ENCODE results near the gene FAM13A.
"Not testable (repeated sequence)": the region's sequence is repeated elsewhere in the genome, so short reads cannot be mapped to it uniquely, and the experiment has no call there.

The FAM13A gene

DNA sequence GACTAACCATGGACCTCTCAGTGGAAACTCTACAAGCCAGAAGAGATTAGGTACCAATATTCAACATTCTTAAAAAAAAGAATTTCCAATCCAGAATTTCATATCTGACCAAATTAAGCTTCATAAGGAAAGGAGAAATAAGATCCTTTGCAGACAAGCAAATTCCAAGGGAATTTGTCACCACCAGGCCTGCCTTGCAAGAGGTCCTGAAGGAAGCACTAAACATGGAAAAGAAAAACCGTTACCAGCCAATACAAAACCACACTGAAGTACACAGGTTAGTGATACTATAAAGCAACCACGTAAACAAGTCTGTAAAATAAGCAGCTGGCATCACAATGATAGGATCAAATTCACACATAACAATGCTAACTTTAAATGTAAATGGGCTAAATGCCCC, 156.6 kb downstream of the FAM13A start:
- no peak for DNase-seq (ENCODE audit: low read depth in 2 of 2)

DNA sequence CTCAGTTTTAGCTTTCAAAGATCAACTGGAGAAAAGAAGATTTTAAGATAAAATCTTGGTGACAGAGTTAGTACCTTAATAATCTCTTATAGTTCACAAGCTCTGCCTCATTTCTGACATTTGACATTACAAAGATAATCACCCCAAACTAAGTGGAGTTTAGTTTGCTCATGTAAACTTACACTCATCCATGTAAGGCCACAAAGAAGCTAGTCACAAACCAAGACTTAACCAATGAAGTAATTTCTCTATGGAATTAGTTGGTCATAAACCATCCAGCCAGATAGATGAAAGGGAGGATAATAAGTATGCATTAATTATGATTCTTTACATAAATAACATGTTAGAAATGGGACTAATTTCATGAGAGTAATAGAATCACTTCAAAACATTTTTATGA, 159.2 kb downstream of the FAM13A start:
- no peak for DNase-seq (ENCODE audit: low read depth in 2 of 2)

DNA sequence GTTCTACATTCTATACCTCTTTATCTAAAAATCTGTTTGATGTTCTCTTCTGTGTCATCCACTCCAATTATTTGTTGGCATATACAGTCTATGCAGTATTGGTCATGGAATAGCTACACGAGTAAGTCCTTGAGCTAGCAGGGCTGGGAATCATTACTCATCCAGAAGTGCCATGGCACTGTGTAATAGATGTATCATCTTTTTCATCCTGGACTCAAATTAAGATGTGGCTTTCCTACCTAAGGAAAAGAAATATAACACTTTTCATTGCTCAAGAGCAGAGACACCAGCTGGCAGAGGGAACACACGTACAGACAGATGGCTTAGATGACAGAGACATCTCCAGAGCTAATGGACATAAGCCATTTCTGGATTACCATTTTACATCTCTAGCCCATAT, 159.8 kb downstream of the FAM13A start:
- DNase-seq (ENCODE audit: low read depth in 2 of 2): no peak

DNA sequence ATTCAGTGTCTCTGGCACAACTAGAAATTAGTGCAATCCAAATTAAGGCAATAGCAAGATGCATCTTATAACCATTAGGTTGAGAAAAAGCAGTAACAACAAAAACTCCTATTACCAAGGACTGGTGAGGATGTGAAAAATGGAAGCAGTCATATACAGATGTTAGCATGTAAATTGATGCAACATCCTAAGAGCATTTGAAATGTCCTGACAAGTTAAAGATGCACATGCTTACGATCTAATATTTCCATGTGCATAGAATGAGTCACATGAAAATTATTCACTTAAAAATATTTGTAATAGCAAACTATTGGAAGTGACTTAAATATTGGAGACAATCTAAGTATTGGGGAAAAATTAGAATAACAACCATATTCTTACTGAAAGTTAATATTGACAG, 163.0 kb downstream of the FAM13A start:
- DNase-seq (ENCODE audit: low read depth in 2 of 2): no peak

DNA sequence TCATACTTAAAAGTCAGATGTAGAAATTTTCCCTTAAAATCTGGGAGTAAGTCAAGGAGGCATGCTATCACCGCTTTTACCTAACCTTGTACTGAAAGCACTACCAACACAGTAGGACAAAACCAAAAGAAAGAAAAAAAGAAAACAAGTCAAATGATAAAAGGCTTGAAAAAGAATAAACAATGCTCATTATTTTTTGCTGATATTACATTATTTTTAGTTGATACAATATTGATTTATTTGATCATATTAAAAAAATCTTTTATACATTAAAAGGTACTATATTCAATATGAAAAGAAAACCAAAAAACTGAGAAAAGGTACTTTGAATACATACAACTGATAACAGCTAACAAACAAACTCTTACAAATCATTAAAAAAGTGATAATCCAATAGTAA, 164.3 kb downstream of the FAM13A start:
- DNase-seq (ENCODE audit: low read depth in 2 of 2): no peak

DNA sequence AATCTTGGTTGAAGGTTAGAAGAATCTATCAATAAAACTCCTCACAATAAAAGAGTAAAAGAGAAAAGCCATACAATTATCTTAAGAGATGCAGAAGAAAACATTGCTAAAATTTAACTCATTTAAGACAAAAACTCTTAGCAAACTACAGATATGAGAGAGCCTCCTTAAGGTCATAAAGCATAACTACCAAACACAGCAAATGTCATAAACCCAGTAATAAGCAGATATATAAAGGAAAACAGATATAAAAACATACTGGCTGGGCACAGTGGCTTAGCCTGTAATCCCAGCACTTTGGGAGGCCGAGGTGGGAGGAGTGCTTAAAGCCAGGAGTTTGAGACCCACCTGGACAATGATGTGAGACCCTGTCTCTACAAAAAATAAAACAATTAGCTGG, 165.3 kb downstream of the FAM13A start:
- no peak for DNase-seq (ENCODE audit: low read depth in 2 of 2)

DNA sequence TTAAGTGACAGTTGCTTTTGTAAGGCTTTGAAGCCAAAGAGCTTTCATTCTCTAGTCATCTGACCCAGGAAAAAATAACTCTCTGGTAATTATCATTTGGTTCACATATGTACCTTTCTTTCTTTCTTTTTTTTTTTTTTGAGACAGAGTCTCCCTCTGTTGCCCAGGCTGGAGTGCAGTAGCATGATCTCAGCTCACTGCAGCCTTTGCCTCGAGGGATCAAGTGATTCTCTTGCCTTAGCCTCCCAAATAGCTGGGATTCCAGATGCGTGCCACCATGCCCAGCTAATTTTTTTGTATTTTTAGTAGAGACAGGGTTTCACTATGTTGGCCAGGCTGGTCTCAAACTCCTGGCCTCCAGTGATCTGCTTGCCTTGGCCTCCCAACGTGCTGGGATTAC, 169.6 kb downstream of the FAM13A start:
- DNase-seq (ENCODE audit: low read depth in 2 of 2): not testable (repeated sequence)

DNA sequence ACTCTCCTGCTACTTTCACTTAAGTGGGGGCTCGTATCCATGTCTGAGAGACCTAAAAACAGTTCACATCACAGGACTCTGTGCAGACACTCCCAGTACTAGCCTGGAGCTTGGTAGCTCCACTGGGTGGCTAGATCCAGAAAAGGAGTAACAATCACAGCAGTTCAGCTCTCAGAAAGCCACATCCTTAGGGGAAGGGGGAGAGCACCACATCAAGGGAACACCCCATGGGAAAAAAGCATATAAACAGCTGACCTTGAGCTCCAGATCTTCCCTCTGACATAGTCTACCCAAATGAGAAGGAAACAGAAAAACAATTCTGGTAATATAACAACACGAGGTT, 175.8 kb downstream of the FAM13A start:
- DNase-seq (ENCODE audit: low read depth in 2 of 2): no peak

DNA sequence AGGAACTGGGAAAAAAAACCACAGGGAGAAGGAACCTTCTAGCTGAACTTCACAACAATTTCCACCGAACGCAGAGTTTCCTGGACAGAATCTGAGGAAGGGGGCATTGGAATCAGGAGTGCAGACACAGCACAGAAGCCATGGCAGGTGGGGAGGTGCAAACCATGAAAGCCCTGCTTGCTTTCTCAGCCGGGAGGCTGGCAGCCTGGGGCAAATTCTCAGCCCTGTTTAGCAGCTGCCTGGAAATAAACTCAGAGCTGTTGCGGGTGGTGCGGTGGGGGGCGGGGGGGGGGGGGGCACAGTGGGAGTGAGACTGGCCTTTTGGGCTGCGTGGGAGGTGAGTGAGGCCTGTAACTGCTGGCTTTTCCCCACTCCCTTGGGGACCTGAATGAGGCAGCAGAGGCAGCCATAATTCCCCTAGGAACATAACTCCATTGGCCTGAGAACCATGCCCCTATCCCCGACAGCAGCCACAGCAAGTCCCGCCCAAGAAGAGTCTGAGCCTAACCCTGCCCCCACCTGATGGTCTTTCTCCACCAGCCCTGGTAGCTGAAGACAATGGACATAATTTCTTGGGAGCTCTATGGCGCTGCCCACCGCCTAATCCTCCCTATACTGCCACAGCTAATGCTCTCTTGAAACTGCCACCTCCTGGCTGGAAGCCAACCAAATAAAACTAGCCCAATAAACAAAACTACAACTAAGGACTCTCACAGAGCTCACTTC, 176.3 kb downstream of the FAM13A start:
- DNase-seq (ENCODE audit: low read depth in 2 of 2): no peak

DNA sequence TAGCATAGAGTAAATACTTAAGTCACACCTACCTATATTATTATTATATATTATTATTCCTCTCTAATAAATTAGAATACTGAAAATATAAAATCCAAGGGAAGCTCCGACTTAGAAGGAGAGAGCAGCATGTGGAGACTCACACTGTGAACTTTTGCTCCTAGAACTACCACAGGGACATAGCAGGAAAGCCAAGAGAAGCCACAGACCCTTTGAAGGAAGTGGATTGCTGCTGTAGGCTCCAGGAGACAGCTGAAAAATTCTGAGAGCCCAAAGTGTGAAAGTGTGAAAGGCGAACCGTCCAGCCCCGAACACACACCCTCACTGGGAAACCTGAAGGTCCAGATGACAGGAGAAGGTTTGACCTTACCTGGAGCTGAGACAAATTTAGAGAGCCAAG, 177.0 kb downstream of the FAM13A start:
- no peak for DNase-seq (ENCODE audit: low read depth in 2 of 2)

DNA sequence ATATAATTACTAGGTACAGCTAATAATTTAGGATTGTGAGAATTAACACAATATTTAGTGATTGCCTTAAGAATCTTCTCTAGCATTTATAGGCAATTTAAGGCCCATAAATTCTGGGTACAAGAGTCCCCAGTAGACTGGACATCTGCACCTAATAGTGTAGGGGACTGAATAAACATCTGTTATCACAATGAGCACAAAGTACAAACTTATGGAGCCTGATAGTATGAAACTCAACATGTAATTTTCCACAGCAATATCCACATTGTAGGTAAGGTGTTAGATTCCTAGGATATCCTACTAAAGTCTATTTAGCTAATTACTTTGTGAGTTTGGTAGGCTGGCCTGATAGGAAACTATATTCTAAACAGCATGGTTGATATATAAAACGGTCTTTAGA, 178.3 kb downstream of the FAM13A start:
- DNase-seq (ENCODE audit: low read depth in 2 of 2): no peak

DNA sequence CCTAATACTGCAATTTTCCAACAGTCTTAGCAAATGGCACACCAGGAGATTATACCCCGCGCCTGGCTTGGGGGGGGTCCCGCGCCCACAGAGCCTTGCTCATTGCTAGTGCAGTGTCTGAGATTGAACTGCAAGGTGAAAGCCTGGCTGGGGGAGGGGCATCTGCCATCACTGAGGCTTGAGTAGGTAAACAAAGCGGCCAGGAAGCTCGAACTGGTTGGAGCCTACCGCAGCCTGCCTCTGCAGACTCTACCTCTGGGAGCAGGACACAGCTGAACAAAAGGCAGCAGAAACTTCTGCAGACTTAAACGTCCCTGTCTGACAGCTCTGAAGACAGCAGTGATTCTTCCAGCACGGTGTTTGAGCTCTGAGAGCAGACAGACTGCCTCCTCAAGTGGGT, 186.6 kb downstream of the FAM13A start:
- no peak for DNase-seq (ENCODE audit: low read depth in 2 of 2)

DNA sequence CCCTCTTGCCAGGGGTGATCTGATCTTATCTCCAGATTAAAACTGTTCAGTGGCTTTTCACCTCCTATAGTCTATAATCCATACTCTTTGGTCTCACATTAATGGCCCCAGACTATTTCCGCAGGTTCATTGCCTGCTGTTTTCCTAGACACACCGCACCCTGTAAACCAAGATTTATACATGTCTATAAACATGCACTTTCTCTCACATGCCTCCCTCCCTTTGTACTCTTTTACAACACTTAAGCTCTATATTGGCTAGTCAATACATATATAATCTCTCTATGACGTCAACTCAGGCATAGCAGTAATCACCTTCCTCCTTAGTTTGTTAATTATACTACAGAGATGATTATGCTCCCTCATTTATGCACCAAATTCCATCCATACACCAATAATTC, 188.5 kb downstream of the FAM13A start:
- DNase-seq (ENCODE audit: low read depth in 2 of 2): no peak

DNA sequence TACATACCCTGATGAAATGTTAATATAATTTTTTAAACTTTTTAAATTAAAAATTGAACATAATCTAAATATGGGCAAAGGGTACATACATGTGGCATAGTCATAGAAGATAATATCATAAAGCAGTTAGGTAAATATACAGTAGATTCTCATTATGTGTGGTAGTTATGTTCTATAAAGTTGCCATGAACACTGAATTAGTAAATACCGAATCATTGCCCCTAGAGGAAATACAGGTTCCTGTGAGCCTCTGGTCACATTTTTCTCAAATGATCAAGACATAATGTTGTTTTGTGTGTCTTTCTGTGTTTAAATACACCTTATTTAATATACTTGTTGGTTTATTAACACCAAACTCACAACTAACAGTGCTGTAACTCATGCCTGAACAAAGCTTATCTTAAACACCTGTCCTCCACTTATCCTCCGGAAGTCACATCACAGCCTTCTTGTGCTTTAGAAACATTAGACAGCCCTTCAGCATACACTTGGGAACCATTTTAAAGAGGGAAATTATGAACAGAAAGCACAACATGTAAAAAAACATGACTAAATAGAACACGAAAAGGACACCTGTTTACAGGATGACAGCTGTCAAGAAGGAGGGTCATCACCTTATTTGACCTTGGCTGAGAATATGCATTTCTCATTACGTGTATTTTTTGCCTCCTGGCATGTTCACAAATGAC, 190.0 kb downstream of the FAM13A start:
- no peak for DNase-seq (ENCODE audit: low read depth in 2 of 2)

DNA sequence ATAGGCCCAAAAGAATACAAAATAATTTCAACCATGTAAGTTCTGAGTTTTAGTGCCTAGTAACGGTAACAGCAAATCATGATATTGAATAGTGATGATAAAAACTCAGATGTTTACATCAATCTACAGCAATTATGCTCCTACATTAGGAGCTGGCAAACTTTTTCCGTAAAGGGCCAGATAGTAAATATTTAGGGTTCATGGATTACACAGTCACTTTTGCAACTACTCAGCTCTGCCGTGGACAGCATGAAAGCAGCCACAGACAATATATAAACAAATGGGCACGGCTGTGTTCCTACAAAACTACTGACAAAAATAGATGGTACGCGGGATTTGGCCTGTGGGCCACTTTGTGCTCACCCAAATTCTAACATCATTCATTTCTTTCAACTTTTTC, 191.5 kb downstream of the FAM13A start:
- DNase-seq (ENCODE audit: low read depth in 2 of 2): no peak

DNA sequence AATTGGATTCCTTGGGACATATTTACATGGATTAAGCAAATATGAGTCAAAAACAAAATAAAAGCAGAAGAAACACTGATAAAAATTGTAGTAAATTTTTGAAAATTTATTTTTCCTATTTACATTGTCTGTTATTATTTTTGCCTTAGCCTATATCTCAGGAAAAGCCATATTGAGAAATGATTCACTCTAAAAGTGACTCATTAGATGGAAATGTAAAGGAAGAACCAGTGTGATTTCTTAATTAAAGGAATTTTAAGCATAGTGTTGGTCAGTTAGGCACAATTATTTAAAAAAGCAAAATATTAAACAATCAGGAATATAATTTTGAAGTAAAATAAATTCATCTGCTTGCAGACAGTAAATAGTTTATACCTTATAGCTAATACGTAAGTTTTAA, 191.9 kb downstream of the FAM13A start:
- DNase-seq (ENCODE audit: low read depth in 2 of 2): no peak

DNA sequence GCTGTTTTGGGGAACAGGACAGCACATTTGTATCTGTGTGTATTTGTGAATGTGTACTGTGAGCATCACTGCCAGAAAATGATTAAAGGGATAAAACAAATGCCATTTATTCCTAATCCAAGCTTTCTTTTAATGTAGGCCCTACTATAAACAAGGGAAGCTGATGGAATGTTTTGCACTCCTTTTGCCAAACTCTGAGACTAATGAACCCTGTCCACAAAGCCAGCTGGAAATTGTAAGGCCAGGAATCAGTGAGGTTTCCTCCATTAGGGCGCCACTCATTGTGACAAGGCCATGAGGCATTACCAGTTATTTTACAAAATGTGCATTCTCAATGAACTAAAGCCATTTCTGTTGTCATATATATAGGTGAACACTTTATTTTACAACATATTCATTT, 196.4 kb downstream of the FAM13A start:
- no peak for DNase-seq (ENCODE audit: low read depth in 2 of 2)

DNA sequence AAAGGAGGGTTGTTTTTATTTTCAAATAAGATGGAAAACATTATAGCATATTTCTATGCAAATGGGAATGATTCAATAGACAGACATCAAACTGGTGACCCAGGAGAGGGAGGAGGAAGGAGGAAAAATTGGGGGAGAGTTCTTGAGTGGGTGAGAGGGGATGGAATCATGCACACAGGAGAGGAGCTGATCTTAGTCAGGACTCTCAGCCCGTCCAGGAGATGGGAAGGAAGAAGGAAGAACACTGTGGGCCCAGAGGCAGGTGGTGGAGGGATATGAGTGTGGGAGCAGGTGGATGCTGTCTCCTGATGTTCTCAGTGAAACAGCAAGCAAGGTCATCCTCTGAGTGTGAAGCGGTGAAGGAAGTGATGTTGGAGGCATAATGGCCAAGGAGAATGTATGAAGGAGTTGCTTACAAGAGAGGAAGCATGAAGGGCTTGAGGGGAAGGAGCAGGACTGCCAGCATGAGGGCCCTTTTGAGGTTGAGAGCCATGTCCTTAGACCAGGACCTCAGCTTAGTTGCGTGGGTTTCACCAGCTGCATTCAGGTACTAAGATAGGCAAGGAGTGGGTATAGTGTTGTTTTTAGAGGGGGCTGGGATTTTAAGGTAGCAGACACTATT, 197.7 kb downstream of the FAM13A start:
- DNase-seq (ENCODE audit: low read depth in 2 of 2): no peak

DNA sequence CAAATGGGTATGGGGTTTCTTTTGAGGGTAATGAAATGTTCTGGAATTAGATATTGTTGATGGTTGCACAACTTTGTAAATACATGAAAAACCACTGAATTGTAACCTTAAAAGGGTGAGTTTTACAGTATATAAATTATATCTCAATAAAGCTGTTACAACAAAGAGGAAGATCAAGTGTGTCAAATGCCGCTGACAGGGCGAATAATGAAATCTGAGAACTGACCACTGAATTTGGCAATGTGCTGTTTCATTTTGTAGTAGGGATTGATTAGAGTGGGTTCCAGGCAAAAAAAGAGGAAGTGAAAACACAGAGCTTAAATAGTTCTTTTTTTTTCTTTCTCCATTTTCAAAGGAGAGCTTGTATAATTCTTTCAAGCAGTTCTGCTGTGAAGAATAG, 198.2 kb downstream of the FAM13A start:
- no peak for DNase-seq (ENCODE audit: low read depth in 2 of 2)

DNA sequence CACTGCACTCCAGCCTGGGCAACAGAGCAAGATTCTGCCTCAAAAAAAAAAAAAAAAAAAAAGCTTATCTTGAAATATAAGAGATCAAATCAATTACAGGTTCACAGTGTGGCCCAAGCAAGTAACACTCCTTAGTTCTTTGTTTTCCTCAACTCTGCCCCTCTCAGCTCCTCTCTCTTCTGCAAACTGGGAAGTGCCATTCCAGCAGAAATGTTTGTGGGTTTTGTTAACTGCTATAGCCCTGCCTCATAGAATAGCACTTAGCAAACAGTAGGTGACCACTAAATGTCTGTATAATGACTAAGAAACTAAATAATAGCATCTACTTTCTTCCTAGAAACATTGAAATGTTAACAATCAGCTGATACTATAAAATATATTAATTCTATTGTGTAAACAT, 199.4 kb downstream of the FAM13A start:
- DNase-seq (ENCODE audit: low read depth in 2 of 2): no peak

DNA sequence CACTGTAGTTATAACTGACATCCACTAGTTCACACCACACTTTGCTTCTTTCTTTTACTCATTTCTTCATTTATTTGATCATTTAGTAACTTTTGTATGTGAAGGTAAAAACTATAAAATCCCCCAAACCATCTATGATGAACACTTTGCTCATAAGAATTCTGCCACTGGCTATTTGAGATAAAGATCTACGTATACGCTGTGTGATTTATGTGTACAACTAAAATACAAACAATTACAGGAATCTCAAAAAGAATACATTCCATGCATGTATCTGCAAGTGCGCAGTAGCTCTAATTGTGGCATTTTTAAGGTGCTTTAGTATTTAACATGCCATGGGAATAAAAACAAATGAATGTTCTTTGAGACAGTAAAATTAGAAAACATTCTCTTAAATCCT, 202.5 kb downstream of the FAM13A start:
- DNase-seq (ENCODE audit: low read depth in 2 of 2): no peak

DNA sequence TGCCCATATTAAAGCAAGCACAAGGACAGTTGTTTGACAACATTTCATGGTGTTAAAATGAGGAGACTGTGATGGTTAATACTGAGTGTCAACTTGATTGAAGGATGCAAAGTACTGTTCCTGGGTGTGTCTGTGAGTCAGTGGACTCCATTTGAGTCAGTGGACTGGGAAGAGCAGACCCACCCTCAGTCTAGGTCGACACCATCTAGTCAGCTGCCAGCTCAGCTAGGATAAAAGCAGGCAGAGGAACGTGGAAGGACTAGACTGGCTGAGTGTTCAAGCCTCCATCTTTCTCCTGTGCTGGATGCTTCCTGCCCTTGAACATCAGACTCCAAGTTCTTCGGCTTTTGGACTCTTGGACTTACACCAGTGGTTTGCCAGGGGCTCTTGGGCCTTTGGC, 203.4 kb downstream of the FAM13A start:
- not testable (repeated sequence) for DNase-seq (ENCODE audit: low read depth in 2 of 2)

DNA sequence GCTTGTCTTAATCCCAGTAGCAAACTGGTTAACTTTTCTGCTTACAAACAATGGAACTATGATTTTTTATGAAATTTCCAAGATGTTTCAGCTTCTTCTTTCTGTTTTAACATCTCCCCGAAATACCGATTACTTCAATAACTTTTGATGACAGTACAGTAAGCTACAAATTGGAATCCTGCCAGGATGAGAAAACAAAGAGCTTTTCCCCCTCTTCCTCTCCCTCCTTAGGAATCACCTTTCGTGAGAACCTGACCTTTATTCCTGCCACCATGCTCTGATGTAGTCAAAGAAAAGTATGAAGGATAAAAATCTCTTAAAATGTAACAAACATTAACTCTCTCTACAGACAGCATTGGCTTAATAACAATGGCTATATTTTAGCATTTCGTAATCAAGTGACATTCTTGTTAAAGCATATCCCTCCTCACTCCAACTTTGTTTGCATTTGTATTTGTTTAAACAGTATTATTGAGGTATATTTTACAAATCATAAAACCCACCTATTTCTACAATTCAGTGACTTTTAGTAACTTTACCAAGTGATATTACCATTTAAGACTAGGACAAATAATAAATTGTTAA, 210.7 kb downstream of the FAM13A start:
- no peak for DNase-seq (ENCODE audit: low read depth in 2 of 2)

Measured in stimulated activated CD8-positive, alpha-beta memory T cell treated with anti-CD3 and anti-CD28 coated beads, Interleukin-15, amount 100 ng/mL, for 48 hours (primary cell).